Esophagus squamous epithelium (tissue), 5 donors: ENCODE results near the gene MSRB1. TPM values are rescaled to one million over a fixed set of nuclear protein-coding genes. Genes with fewer than 3 reads are reported as not detected.

Experiments used
- DNase-seq: peaks from one replicate; lab custom pipeline; 2025; lab: John Stamatoyannopoulos, UW
- H3K27ac ChIP-seq, 4 donors: fragments of 200-600 bp; sonication (generic); one replicate each; pipeline ENCODE4 v1.5.1; 2016 to 2019; ENCODE audit warnings: mild to moderate bottlenecking in 1 of 4
- H3K27me3 ChIP-seq, 4 donors: fragments of 200-600 bp; sonication (generic); 1 replicate in 3 of 4; 2 replicates in 1 of 4; pipeline versions ENCODE4 v1.5.1 to v1.6.0; 2017 to 2021; ENCODE audit warnings: antibody characterized with exemption in 1 of 4
- H3K36me3 ChIP-seq, 3 donors: fragments of 200-600 bp; sonication (generic); one replicate each; pipeline ENCODE4 v1.5.1; 2016 to 2019
- H3K4me1 ChIP-seq, 3 donors: fragments of 200-600 bp; sonication (generic); one replicate each; pipeline ENCODE4 v1.5.1; 2017 to 2019
- H3K4me3 ChIP-seq, 4 donors: fragments of 200-600 bp; sonication (generic); 1 replicate in 3 of 4; 2 replicates in 1 of 4; pipeline ENCODE4 v1.5.1; 2016 to 2019; ENCODE audit warnings: mild to moderate bottlenecking in 2 of 4, moderate library complexity in 1 of 4
- H3K9me3 ChIP-seq, 3 donors: fragments of 200-600 bp; sonication (generic); one replicate each; pipeline ENCODE4 v1.5.1; 2016 to 2019
- CTCF ChIP-seq, 6 experiments: fragments of 450-650 bp in 4 of 6; fragments of 200-600 bp in 2 of 6; sonication (generic) in 2 of 6; IDR thresholded peaks; one replicate each; pipeline ENCODE4 v1.5.1; 2016 to 2019; ENCODE audit warnings: antibody characterized with exemption in 6 of 6, mild to moderate bottlenecking in 4 of 6, moderate library complexity in 4 of 6
- POLR2A ChIP-seq, 4 donors: fragments of 450-650 bp; IDR thresholded peaks; one replicate each; pipeline ENCODE4 v1.6.1; 2017; ENCODE audit warnings: antibody characterized with exemption in 4 of 4, mild to moderate bottlenecking in 4 of 4, moderate library complexity in 3 of 4
- WGBS, 2 donors: methylation state at CpG; one replicate each; pipeline ENCODE4 v1.1.5; 2018; 5-methylcytosine and 5-hydroxymethylcytosine counted together
- intact Hi-C: fragments of 100-400 bp; cut with DNase I; formaldehyde crosslinking; loops from one replicate; pipeline ENCODE4 v1.15.0; 2022
- total RNA-seq, 4 donors: library from RNA; depleted of rRNA; stranded (reverse); fragments of >200 nt; gene quantifications; one replicate each; pipeline ENCODE4 v1.1.0, GENCODE V29; 2016
- donor health status: DM: yes; HTN: yes; CAD: no.

Gene MSRB1
- total RNA-seq, 4 donors from 2014 or later: 20.1 to 36.4 (median 21.0) TPM

GRCh38 chr16:1907226-1907860 lies 35.7 kb downstream of the MSRB1 start:
- DNase-seq: no peak
- H3K4me1 ChIP-seq: peaks cover 0 to 47% (median 2%) of the 10 kb centered on the region in 3 donors
- intact Hi-C loops: no loop called here
- H3K9me3 ChIP-seq: no peaks in the 10 kb centered on the region
- H3K36me3 ChIP-seq: peaks cover 0 to 6% (median 0%) of the 10 kb centered on the region in 3 donors
- peaks cover 0 to 48% (median 0%) of the 10 kb centered on the region in 4 donors for H3K27me3 ChIP-seq
- no peak overlapping the region for H3K4me3 ChIP-seq
- TF ChIP-seq CTCF (IDR thresholded peaks at IDR 0.05) (no peak), POLR2A (IDR thresholded peaks at IDR 0.05) (no peak)
- H3K27ac ChIP-seq: no peak overlapping the region
- 57 to 67% methylated on average over 1 to 3 of the region's 17 CpGs for WGBS, 2 donors

GRCh38 chr16:1906846-1907165 lies 36.2 kb downstream of the MSRB1 start:
- Histone ChIP-seq H3K9me3 (no peaks in the 10 kb centered on the region), H3K4me1 (peaks cover 0 to 42% (median 0%) of the 10 kb centered on the region in 3 donors), H3K36me3 (peaks cover 0 to 6% (median 0%) of the 10 kb centered on the region in 3 donors), H3K4me3 (no peak overlapping the region), H3K27ac (no peak overlapping the region), H3K27me3 (peaks cover 0 to 48% (median 0%) of the 10 kb centered on the region in 4 donors)
- TF ChIP-seq CTCF (IDR thresholded peaks at IDR 0.05): no peak
- no peak for TF ChIP-seq POLR2A (IDR thresholded peaks at IDR 0.05)
- 79 to 100% methylated on average over 1 to 5 of the region's 5 CpGs for WGBS, 2 donors
- intact Hi-C loops: no loop called here
- no peak for DNase-seq

GRCh38 chr16:1906055-1906845 lies 36.7 kb downstream of the MSRB1 start:
- Histone ChIP-seq H3K27ac (no peak overlapping the region), H3K36me3 (peaks cover 0 to under 1% (median 0%) of the 10 kb centered on the region in 3 donors), H3K4me1 (peaks cover 0 to 37% (median 0%) of the 10 kb centered on the region in 3 donors), H3K9me3 (no peaks in the 10 kb centered on the region), H3K4me3 (no peak overlapping the region), H3K27me3 (peaks cover 0 to 48% (median 0%) of the 10 kb centered on the region in 4 donors)
- 40 to 50% methylated on average over 12 to 23 of the region's 31 CpGs for WGBS, 2 donors
- no peak for TF ChIP-seq POLR2A (IDR thresholded peaks at IDR 0.05)
- TF ChIP-seq CTCF (IDR thresholded peaks at IDR 0.05): no peak
- intact Hi-C loops: no loop called here
- DNase-seq: no peak

- Histone ChIP-seq H3K27ac (no peak overlapping the region), H3K27me3 (peaks cover 0 to 57% (median 0%) of the 10 kb centered on the region in 4 donors), H3K9me3 (no peaks in the 10 kb centered on the region), H3K36me3 (no peaks in the 10 kb centered on the region), H3K4me3 (no peak overlapping the region), H3K4me1 (peaks cover 0 to 37% (median 12%) of the 10 kb centered on the region in 3 donors)
- intact Hi-C loops: no loop called here
- no peak for DNase-seq
- WGBS, 2 donors: 62 to 100% methylated on average over 1 to 6 of the region's 22 CpGs
- TF ChIP-seq POLR2A (IDR thresholded peaks at IDR 0.05): no peak
- TF ChIP-seq CTCF (IDR thresholded peaks at IDR 0.05): no peak
These were observed 38.9 kb downstream of the MSRB1 start for GRCh38 chr16:1903845-1904840.
